ENCODE results near the gene DUSP28.
"Not testable (repeated sequence)": the region's sequence is repeated elsewhere in the genome, so short reads cannot be mapped to it uniquely, and the experiment has no call there.

The DUSP28 gene, protein sequence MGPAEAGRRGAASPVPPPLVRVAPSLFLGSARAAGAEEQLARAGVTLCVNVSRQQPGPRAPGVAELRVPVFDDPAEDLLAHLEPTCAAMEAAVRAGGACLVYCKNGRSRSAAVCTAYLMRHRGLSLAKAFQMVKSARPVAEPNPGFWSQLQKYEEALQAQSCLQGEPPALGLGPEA

DNA sequence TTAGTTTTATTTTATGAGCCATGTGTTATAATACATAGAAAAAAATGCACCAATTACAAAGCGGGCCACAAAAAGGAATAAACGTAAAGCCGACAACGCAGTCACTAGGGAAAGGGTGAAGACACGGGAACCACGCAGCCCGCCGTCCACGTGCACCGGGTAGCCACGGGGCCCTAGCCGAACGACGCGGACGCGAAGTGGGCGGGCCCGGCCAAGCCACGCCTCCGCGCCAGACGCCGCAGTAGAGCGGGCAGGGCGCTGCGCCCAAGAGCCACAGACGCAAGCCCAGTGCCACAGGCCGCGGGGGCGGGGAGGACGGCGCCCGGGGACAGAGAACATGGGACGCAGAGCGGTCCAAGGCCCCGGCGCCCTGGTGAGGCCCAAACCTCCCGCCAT, at the start of gene DUSP28:
TSS of gene DUSP28 (plus strand) at position 274 of the 396 bp plus-strand sequence. CDS start 328 bp downstream, outside the sequence.
- peak within 1 kb of the TSS; percentile 93 for H3K4me3 Mint-ChIP-seq
- no peaks in the 10 kb centered on the region for H3K27me3 Mint-ChIP-seq
- H3K27ac Mint-ChIP-seq, result peak within 1 kb of the TSS; percentile 91
- peaks cover 55% of the 10 kb centered on the region for H3K36me3 Mint-ChIP-seq (ENCODE audit: low read depth)
- peaks cover 77% of the 10 kb centered on the region for H3K4me1 Mint-ChIP-seq (ENCODE audit: low read depth)
- H3K9me3 Mint-ChIP-seq, result no peaks in the 10 kb centered on the region

DNA sequence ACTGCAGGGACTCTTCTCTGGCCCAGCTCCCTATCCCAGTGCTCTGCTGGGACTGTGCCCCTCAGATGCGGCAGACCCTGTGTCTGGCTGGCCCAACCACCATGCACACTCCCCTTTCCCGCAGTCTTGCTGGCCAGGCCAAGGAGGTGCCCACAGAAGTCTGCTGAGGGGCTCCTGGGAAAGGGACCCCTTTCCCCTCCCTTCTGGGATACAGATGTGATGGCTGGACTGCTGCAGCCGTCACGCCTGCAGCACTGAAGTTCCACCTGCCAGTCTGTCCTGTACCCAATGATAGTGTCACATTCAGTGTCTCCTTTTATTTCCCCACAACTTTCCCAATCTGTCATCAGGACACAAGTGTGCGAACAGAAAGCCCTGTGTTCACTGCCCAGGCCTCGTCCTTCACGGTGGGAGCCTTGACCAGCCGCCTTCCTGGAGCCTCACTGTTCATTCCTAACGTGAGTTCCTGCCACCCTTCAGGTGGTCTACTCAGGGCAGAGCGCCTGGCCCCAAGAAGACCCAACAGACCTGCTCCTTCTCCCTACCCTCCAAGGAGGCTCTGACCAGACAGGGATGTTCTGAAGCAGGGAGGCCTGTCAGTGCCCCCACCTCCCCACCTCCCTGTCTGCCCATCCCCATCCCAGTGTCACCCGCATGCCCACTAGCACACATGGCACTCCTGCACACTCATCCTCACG, 49.5 kb upstream of the DUSP28 start:
- Mint-ChIP-seq H3K27me3 (no peaks in the 10 kb centered on the region), H3K36me3 (ENCODE audit: low read depth) (peaks cover 22% of the 10 kb centered on the region), H3K27ac (no peak overlapping the region), H3K4me3 (no peak overlapping the region), H3K9me3 (no peaks in the 10 kb centered on the region), H3K4me1 (ENCODE audit: low read depth) (peaks cover 17% of the 10 kb centered on the region)

DNA sequence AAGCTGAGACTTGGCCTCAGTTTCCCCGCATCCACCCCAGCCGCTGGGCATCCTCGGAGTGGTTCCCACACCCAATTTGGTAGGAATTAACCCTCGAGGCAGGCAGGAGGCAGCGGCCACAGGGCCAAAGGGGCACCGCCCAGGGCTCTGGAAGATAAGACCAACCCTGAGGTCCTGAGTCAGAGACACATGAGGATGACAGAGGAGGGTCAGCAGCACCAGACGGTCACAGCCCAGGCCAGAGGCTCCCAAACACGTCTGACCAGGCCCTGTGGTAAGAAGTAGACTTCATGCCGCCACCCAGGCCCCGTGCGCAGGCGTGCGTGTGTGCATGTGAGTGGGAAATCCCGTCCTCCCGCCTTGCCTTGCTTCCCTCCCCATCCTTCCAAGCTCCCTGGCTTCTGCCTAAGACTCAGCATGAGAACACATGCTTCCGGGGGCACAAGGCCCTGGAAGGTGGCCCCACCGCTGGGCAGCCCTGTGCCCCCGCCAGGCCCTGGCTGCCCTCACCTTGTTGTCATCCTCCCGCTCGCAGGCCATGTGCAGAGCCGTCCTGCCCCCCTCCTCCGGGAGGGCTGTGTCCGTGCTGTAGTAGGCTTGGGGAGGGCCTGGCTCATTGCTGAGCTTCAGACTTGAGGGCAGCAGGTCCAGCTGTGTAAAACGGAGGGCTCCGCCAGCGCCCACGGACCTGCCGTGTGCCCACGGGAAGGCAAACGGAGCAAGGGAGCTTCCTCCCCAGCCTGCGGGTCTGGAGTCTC, 48.6 kb upstream of the DUSP28 start:
- Mint-ChIP-seq H3K4me1 (ENCODE audit: low read depth) (peaks cover 17% of the 10 kb centered on the region), H3K36me3 (ENCODE audit: low read depth) (peaks cover 22% of the 10 kb centered on the region), H3K27me3 (no peaks in the 10 kb centered on the region), H3K9me3 (no peaks in the 10 kb centered on the region), H3K4me3 (no peak overlapping the region), H3K27ac (no peak overlapping the region)

DNA sequence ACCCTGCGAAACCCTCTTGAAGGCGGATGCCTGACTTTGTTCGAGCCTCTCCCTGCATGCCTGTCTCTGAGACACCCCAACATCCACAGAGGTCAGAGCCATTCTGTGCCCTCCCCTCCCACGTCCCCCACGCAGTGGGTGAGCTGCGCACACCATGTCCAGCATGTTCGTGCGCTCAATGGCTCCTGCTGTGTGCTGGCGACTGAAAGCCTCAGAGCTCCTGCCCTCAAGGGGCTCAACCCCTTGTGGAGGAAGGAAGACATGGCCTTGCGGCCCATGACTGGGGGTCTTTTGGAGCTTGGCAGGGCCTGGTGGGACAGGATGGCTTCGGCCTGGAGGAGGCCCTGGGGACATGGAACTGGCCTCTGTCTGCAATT, 48.1 kb upstream of the DUSP28 start:
- H3K27me3 Mint-ChIP-seq, result no peaks in the 10 kb centered on the region
- H3K36me3 Mint-ChIP-seq (ENCODE audit: low read depth), result peaks cover 22% of the 10 kb centered on the region
- H3K9me3 Mint-ChIP-seq, result no peaks in the 10 kb centered on the region
- H3K4me3 Mint-ChIP-seq, result no peak overlapping the region
- H3K27ac Mint-ChIP-seq, result no peak overlapping the region
- H3K4me1 Mint-ChIP-seq (ENCODE audit: low read depth), result peaks cover 17% of the 10 kb centered on the region

DNA sequence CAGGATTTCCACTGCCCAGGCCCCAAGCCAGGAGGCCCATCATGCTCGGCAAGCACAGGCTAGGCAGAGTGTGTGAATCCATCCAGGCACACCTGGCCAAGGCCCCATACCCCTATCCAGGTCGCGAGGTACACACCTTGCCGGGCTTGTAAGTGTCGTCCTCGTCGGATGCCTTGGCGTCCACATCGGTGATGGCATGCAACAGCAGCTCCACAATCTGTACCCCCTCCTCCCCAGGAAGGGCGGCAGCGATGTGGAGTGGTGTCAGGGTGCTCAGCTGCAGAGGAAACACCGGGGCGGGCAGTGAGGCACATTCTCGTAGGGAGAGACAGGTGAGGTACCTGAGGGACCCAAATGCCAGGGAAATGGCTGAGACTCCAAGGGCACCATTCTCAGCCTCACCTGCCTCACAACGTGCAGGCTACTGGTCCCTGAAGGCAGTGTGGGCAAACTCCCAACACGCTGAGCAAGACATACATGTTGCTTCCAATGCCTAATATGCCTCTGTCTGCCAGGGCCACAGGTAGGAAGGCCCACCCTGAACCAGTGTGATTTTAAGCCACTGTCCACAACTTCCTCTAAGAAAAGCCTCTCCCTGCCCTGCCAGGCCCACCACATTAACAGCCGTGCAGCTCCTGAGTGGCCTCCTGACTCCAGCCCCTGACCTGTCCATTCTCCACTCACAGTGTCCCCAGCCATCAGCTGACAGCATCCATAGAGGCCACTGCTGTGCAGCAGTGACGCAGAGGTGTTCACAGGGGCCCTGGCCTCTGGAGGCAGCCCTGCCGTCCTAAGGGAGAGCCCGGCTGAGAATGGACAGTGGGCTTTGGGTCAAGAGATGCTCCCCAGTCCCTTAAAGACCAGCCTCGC, 47.3 kb upstream of the DUSP28 start:
- Mint-ChIP-seq H3K9me3 (no peaks in the 10 kb centered on the region), H3K27me3 (no peaks in the 10 kb centered on the region), H3K4me1 (ENCODE audit: low read depth) (peaks cover 17% of the 10 kb centered on the region), H3K4me3 (no peak overlapping the region), H3K27ac (no peak overlapping the region), H3K36me3 (ENCODE audit: low read depth) (peaks cover 26% of the 10 kb centered on the region)

DNA sequence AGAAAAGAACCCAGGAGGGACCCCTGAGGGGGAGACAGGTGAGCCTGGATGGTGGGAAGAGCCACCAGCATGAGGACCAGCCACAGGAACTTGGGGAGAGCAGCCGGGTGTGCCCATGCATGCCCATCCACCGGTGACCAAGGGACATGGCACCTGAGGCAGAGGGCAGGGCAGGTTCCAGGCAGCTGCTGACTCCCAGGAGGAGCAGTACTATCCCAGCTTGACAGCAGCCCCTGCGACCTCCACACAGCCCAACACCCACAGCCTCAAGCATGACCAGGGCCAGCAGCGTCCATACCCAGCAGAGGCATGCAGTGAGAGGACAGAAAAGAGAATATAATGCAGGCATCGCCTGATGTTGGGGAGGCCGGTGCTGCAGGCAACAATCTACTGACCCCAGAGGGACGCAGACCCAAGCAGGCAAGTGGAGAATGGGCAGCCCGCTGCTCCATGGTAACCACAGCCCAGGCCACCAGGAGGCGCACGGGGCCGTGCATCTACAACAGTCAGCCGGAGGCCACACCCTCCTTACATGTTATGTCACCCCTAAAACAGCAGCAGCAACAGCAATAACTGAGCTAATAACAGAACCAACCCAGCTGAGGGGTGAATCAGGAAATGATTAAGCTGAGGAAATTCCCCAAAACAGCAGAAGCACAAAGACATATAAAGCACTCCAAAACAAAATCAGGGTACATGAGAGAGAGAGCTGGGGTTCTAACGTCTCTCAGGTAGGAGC, 46.4 kb upstream of the DUSP28 start:
- no peaks in the 10 kb centered on the region for H3K9me3 Mint-ChIP-seq
- H3K4me3 Mint-ChIP-seq, result peak overlapping the region; percentile 7
- peaks cover 17% of the 10 kb centered on the region for H3K4me1 Mint-ChIP-seq (ENCODE audit: low read depth)
- no peaks in the 10 kb centered on the region for H3K27me3 Mint-ChIP-seq
- H3K36me3 Mint-ChIP-seq (ENCODE audit: low read depth), result peaks cover 24% of the 10 kb centered on the region
- H3K27ac Mint-ChIP-seq, result peak overlapping the region; percentile 66

DNA sequence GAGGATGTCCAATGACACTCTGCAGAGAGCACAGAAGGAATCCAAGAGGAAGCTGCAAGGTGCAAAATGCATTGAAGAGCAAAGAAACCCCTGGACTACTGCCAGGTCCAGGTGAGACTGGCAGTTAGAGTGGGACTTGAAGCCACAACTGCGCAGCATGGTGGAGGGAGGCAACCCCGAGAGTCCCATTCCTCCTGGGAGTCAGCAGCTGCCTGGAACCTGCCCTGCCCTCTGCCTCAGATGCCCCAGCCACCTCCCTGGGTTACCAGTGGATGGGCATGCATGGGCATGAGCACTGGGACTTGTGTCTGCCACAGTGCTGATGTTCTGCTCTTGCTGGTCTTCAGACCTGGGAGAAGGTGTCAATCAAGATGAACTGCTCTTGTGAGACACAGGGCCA, 45.5 kb upstream of the DUSP28 start:
- Mint-ChIP-seq H3K36me3 (ENCODE audit: low read depth) (peaks cover 18% of the 10 kb centered on the region), H3K4me1 (ENCODE audit: low read depth) (peaks cover 17% of the 10 kb centered on the region), H3K4me3 (no peak overlapping the region), H3K27ac (no peak overlapping the region), H3K9me3 (no peaks in the 10 kb centered on the region), H3K27me3 (no peaks in the 10 kb centered on the region)

DNA sequence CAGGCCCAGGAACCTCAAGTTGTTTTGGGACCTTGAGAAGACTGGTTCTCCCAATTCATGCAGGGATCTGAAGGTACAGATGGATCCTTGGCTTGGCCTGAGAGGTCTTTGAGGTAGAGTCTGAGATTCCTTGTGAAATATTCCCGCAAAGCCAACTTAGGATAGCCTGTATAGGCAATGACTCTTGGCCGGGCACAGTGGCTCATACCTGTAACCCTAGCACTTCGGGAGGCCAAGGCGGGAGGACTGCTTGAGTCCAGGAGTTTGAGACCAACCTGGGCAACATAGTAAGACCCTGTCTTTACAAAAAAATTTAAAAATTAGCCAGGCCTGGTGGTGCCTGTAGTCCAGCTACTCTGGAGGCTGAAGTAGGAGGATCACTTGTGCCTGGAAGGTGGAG, 42.8 kb upstream of the DUSP28 start:
- H3K4me3 Mint-ChIP-seq, result no peak overlapping the region
- H3K27ac Mint-ChIP-seq, result no peak overlapping the region
- peaks cover 23% of the 10 kb centered on the region for H3K36me3 Mint-ChIP-seq (ENCODE audit: low read depth)
- H3K27me3 Mint-ChIP-seq, result no peaks in the 10 kb centered on the region
- H3K4me1 Mint-ChIP-seq (ENCODE audit: low read depth), result peaks cover 21% of the 10 kb centered on the region
- peaks cover 4% of the 10 kb centered on the region for H3K9me3 Mint-ChIP-seq

DNA sequence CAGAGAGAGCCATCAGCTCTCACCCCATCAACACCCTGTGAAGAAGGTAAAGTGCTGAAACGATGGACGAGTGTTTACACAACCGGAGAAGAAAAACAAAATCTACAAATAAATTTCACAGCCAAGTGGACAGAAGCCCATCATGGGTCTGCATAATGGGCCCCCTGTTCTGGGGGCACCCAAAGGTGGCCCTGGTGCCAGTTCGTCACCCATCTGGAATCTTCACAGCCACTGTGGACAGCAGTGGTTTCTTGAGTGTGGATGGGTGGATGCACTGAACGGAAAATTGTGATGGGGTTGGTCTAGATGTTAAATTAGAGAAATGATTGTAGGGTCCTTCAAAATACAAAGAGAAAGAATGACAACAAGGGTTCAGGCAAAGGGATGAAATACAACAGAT, 41.2 kb upstream of the DUSP28 start:
- Mint-ChIP-seq H3K27ac (no peak overlapping the region), H3K4me3 (no peak overlapping the region), H3K4me1 (ENCODE audit: low read depth) (peaks cover 13% of the 10 kb centered on the region), H3K9me3 (peaks cover 7% of the 10 kb centered on the region), H3K36me3 (ENCODE audit: low read depth) (peaks cover 36% of the 10 kb centered on the region), H3K27me3 (no peaks in the 10 kb centered on the region)

DNA sequence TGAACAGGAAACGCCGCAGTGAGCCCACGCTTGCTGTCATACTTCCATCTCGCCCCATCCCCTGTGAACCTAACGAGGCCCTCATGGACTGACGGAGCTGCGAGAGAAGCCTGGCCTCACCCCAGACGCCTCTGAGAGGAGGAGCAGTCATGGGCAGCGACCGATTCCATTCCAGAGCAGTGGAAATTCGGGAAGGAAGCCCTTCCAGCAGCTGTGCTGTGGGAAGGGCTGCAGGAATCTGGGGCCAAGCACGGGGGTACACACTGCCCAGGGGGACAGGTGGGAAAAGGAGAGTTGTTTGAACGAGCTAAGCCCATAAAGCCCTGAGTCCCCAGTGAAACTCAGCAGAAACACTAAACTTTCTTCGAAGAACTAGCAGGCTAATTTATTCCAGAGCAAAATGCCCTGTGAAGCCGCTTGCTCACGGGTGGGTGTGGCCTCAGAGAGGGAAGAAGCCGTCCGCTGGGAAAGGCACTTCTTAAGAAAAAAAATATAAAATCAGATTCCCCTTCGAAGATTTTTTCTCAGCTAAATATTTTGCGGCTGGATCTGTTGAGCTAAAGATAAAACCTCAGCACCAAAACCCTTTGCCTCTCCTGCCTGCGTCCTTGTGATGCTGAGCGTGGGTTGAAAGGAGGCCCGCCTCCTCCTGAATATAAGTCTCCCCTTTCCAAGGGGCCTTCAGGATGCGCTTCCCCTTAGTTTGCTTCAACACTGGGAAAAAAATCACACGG, 40.6 kb upstream of the DUSP28 start:
- H3K36me3 Mint-ChIP-seq (ENCODE audit: low read depth), result peaks cover 42% of the 10 kb centered on the region

DNA sequence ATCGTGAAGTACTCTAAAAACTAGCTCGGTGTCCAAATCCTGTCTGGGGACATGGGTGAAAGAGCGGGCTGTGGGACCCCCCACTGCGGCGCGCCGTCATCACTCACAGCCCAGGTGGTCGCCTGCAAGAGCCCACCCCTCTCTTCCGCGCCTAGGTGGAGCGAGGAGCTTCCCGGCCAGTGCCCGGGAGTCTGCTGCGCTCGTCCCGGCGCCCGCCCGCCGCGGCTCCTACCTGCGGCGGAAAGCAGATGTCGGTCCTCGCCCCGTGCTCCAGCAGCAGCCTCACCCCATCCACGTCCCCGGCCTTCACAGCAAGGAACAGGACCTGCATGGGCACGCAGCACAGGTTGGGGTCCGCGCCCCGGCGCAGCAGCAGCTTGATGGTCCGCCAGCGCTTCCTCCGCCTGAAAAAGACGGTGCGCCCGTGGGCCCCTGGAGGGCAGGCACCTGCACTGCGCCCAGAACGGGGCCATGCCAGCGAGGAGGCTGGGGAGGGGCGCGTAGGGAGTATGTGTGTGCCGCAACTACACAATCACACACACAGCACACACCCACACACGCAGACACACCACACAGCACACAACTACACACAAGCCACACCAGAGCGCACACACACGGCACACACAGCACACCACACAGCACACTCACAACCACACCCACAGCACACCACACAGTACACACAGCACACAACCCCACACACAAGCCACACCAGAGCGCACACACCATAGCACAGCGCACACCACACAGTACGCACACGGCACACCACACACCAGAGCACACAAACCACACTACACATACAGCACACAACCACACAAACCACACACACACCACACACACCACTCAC, 39.8 kb upstream of the DUSP28 start:
- H3K4me3 Mint-ChIP-seq, result no peak overlapping the region
- no peak overlapping the region for H3K27ac Mint-ChIP-seq
- H3K9me3 Mint-ChIP-seq, result peaks cover 15% of the 10 kb centered on the region
- peaks cover 4% of the 10 kb centered on the region for H3K4me1 Mint-ChIP-seq (ENCODE audit: low read depth)
- peaks cover 50% of the 10 kb centered on the region for H3K36me3 Mint-ChIP-seq (ENCODE audit: low read depth)
- no peaks in the 10 kb centered on the region for H3K27me3 Mint-ChIP-seq

More for the DNA sequence above, 40.6 kb upstream of the DUSP28 start:
- H3K27me3 Mint-ChIP-seq, result no peaks in the 10 kb centered on the region
- H3K9me3 Mint-ChIP-seq, result peaks cover 7% of the 10 kb centered on the region
- no peak overlapping the region for H3K4me3 Mint-ChIP-seq
- no peak overlapping the region for H3K27ac Mint-ChIP-seq
- peaks cover 7% of the 10 kb centered on the region for H3K4me1 Mint-ChIP-seq (ENCODE audit: low read depth)

DNA sequence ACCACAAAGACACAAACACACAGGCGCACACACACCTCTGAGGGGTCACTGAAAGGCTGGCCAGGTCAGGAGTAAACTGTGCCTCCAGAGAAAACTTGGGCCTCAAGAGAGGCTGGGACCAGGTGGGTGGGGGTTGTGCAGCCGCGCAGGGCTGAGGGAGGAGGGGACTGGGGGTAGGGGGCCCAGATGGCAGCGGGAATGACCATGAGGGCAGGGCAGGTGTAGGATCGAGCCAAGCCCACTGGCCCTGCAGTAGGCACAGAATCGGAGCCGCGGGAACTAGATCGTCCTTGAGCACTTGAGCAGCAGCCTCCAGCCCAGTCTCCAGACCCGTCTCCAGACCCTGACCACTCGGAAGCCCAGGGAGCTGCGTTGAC, 39.2 kb upstream of the DUSP28 start:
- Mint-ChIP-seq H3K4me1 (ENCODE audit: low read depth) (peaks cover 4% of the 10 kb centered on the region), H3K27ac (no peak overlapping the region), H3K9me3 (peaks cover 17% of the 10 kb centered on the region), H3K36me3 (ENCODE audit: low read depth) (peaks cover 55% of the 10 kb centered on the region), H3K27me3 (no peaks in the 10 kb centered on the region), H3K4me3 (no peak overlapping the region)

DNA sequence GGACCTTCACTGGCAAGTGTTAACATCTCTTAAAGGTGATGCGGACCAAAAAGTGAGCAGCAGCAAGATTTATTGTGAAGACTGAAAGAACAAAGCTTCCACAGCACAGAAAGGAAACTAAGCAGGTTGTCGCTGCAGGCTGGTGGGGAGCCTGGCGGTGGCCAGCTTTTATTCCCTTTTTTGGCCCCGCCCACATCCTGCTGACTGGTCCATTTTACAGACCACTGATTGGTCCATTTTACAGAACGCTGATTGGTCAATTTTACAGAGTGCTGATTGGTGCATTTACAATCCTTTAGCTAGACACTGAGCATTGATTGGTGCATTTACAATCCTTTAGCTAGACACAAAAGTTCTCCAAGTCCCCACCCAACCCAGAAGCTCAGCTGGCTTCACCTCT, 38.3 kb upstream of the DUSP28 start:
- Mint-ChIP-seq H3K9me3 (peaks cover 18% of the 10 kb centered on the region), H3K36me3 (ENCODE audit: low read depth) (peaks cover 63% of the 10 kb centered on the region)
- H3K4me1 Mint-ChIP-seq (ENCODE audit: low read depth); H3K4me3 Mint-ChIP-seq; H3K27ac Mint-ChIP-seq; H3K27me3 Mint-ChIP-seq: not testable (repeated sequence)
